ENCODE results near the gene PSMB11. TPM values are rescaled to one million over a fixed set of nuclear protein-coding genes. Genes with fewer than 3 reads are reported as not detected.

The PSMB11 gene
- total RNA-seq, 1 experiment from 2014 or later: not detected

GRCh38 chr14:22995889-22996625, 46.0 kb upstream of the PSMB11 start:
- H3K27me3 ChIP-seq (ENCODE audit: insufficient read depth, low read length): no peaks in the 10 kb centered on the region
- H4K20me1 ChIP-seq (ENCODE audit: insufficient read depth): no peaks in the 10 kb centered on the region
- H3K79me2 ChIP-seq (ENCODE audit: insufficient read depth, low read length): no peaks in the 10 kb centered on the region
- no peak overlapping the region for H3K27ac ChIP-seq (ENCODE audit: low read depth, low read length)
- no TSS peak for BruUV-seq (replicated peaks)
- no peaks in the 10 kb centered on the region for H3K9me3 ChIP-seq (ENCODE audit: control insufficient read depth in 1 of 2, insufficient read depth in 1 of 2, low read depth in 1 of 2, low read length in 2 of 2)
- no peak overlapping the region for H3K4me2 ChIP-seq (ENCODE audit: low read length)
- ChIA-PET CTCF (interaction anchor here (1.2 to 3.9 kb wide), 10 partner anchors 10 to 113 kb away, joined by 5 to 71 read pairs (median 18); partner anchors contain the start of genes AJUBA and CDH24), POLR2A (interaction anchor here (0.7 to 2.1 kb wide), 3 partner anchors 10 to 14 kb away, joined by 3 to 18 read pairs (median 6); no protein-coding TSS in a partner anchor), RAD21 (ENCODE audit: low non-redundant PET in 1 of 2, low total read pairs in 2 of 2, uncharacterized antibody in 2 of 2, unreplicated experiment in 2 of 2) (interaction anchor here in 1 of 2 experiments (0.8 to 1.9 kb wide), 3 partner anchors 11 to 62 kb away, joined by 3 to 10 read pairs (median 7); partner anchors contain the start of gene CDH24)
- intact Hi-C loops (cut with micrococcal nuclease): no loop called here
- no peaks in the 10 kb centered on the region for H3K36me3 ChIP-seq (ENCODE audit: control insufficient read depth in 1 of 2, insufficient read depth in 2 of 2, low read length in 2 of 2)
- no peak overlapping the region for H3K9ac ChIP-seq (ENCODE audit: low read length)
- ATAC-seq (no peak), DNase-seq (ENCODE audit: low read depth, low spot score) (no peak)
- H3K4me1 ChIP-seq (ENCODE audit: control insufficient read depth in 1 of 2, insufficient read depth in 2 of 2, low read length in 2 of 2): peaks cover 4 to 8% of the 10 kb centered on the region in 2 experiments; a peak in 3 of 4 replicates
- no peak overlapping the region for H3K4me3 ChIP-seq (replicated peaks in 1 of 2; ENCODE audit: low read depth in 1 of 2, low read length in 2 of 2)
- TF ChIP-seq ATF3 (IDR thresholded peaks at IDR 0.05): no peak
- TF ChIP-seq TCF7L2 (IDR thresholded peaks at IDR 0.05; ENCODE audit: borderline replicate concordance, extremely low read depth, insufficient read depth, insufficient read length): no peak
- no peak for TF ChIP-seq EZH2phosphoT487 (IDR thresholded peaks at IDR 0.05; ENCODE audit: borderline replicate concordance)
- no peak for TF ChIP-seq SP1 (IDR thresholded peaks at IDR 0.05; ENCODE audit: low read depth)
- no peak for TF ChIP-seq YY1 (IDR thresholded peaks at IDR 0.05; ENCODE audit: extremely low read depth, insufficient replicate concordance, low read depth, low read length)
- TF ChIP-seq CBX3 (IDR thresholded peaks at IDR 0.05; ENCODE audit: low read depth): no peak
- TF ChIP-seq ZNF274 (IDR thresholded peaks at IDR 0.05; ENCODE audit: low read depth, low read length): no peak
- TF ChIP-seq REST (IDR thresholded peaks at IDR 0.05; ENCODE audit: low read depth): no peak
- TF ChIP-seq ELF1 (IDR thresholded peaks at IDR 0.05; ENCODE audit: borderline replicate concordance, low read depth): no peak
- no peak for TF ChIP-seq CTCF (IDR thresholded peaks at IDR 0.05 in 2 of 3, conservative IDR thresholded peaks at IDR 0.05 in 1 of 3; ENCODE audit: borderline replicate concordance in 1 of 3, insufficient read depth in 1 of 3, low read depth in 2 of 3, low read length in 2 of 3)
- no peak for TF ChIP-seq SRF (IDR thresholded peaks at IDR 0.05; ENCODE audit: low read depth)
- TF ChIP-seq RAD21 (IDR thresholded peaks at IDR 0.05; ENCODE audit: low read depth): no peak
- no peak overlapping the region for H2AFZ ChIP-seq (ENCODE audit: low read depth, low read length, poor library complexity, severe bottlenecking)
- H3K9me2 ChIP-seq (ENCODE audit: insufficient read depth): no peaks in the 10 kb centered on the region
